Activated CD8-positive, alpha-beta memory T cell treated with anti-CD3 and anti-CD28 coated beads, Interleukin-2, amount 50 U/mL, for 4 hours (primary cell): ENCODE measurements around the gene DNER.
"Not testable (repeated sequence)": the region's sequence is repeated elsewhere in the genome, so short reads cannot be mapped to it uniquely, and the experiment has no call there.

ENCODE experiments used
- DNase-seq: peaks from one replicate; pipeline ENCODE4 v3.0.0-alpha.2; 2020

Gene DNER

GRCh38 chr2:229715895-229716507 is 1.6 kb upstream of the DNER start:
- DNase-seq, result peak; percentile 16

- peak; percentile 20 for DNase-seq
Measured at GRCh38 chr2:229714736-229715541, 584 bp upstream of the DNER start.

GRCh38 chr2:229713371-229714079 is 830 bp downstream of the DNER start:
- DNase-seq, result no peak

GRCh38 chr2:229712136-229712535 is 2.2 kb downstream of the DNER start:
- DNase-seq, result no peak

- no peak for DNase-seq
Measured at GRCh38 chr2:229708335-229708734, 6.0 kb downstream of the DNER start.

GRCh38 chr2:229703909-229704630 is 10.3 kb downstream of the DNER start:
- DNase-seq, result no peak

- DNase-seq, result no peak
Measured at GRCh38 chr2:229701716-229702115, 12.6 kb downstream of the DNER start.

GRCh38 chr2:229701062-229701461 is 13.3 kb downstream of the DNER start:
- DNase-seq, result no peak

GRCh38 chr2:229695961-229696360 is 18.4 kb downstream of the DNER start:
- DNase-seq, result no peak

GRCh38 chr2:229693845-229694244 is 20.5 kb downstream of the DNER start:
- not testable (repeated sequence) for DNase-seq

- no peak for DNase-seq
Measured at GRCh38 chr2:229691631-229692030, 22.7 kb downstream of the DNER start.

- DNase-seq, result no peak
Measured at GRCh38 chr2:229689307-229689839, 25.0 kb downstream of the DNER start.

GRCh38 chr2:229688141-229688540 is 26.2 kb downstream of the DNER start:
- DNase-seq, result no peak

GRCh38 chr2:229686122-229686919 is 28.0 kb downstream of the DNER start:
- DNase-seq, result no peak

GRCh38 chr2:229684942-229685562 is 29.3 kb downstream of the DNER start:
- no peak for DNase-seq

- DNase-seq, result no peak
Measured at GRCh38 chr2:229679393-229680125, 34.8 kb downstream of the DNER start.

- DNase-seq, result no peak
Measured at GRCh38 chr2:229675569-229675968, 38.8 kb downstream of the DNER start.

GRCh38 chr2:229674830-229675530 is 39.4 kb downstream of the DNER start:
- DNase-seq, result no peak

- no peak for DNase-seq
Measured at GRCh38 chr2:229673676-229674075, 40.7 kb downstream of the DNER start.

- DNase-seq, result no peak
Measured at GRCh38 chr2:229672021-229672420, 42.3 kb downstream of the DNER start.
